ENCODE data around the gene UGT3A2.
"Not testable (repeated sequence)": the region's sequence is repeated elsewhere in the genome, so short reads cannot be mapped to it uniquely, and the experiment has no call there.

UGT3A2 gene

DNA sequence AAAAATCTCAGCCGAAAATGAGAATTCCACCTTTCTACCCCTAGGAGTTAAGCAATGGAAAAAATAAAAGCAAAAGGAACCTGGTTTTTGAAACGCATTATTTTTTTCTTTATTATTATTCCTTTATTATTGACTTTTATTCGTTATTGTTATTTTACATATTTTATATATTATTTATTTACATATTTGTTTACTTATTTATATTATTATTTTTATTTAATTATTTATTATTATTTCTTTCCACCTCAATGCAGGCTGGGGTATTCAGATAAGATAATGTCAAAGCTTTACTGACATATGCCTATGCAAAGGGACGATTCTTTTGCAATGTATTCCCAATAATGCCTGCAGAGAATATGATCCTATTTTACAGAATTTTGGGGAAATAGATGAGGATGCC is 16.7 kb downstream of the UGT3A2 start:
- DNase-seq, result no peak

DNA sequence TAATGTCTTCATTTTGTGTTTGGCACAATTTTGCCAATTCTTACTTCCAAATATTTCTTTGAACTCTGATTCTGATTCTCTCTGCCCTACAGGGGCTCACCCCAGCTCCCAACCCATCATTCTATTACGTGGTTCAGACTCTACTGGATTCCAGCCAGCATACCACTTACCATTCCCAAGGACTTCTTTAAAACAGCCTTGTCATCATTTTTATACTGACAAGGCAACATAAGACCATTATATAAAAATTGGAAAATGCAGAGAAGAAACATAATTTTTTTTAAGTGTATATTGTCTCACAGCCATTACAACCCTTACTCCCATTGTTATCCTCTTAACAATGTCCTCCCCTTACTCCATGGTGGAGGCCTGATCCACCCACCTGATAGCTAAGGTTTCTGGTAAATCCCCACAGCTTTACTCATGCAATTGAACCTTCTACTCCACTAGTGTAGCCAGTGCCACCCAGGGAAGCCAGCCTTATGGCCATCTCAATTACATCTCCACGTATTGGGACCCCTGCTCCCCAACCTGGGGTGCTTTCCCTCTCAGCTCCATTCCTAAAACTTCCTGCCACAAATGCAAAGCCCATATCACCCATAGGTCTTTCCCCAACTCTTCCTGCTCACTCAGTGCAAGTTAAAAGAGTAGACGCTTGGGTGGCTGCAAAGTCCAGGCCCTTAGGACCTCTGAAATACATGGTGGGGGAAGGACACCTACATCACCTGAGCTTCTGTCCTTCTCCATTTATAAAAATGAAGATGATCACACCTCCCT is 19.1 kb downstream of the UGT3A2 start:
- no peak for DNase-seq

DNA sequence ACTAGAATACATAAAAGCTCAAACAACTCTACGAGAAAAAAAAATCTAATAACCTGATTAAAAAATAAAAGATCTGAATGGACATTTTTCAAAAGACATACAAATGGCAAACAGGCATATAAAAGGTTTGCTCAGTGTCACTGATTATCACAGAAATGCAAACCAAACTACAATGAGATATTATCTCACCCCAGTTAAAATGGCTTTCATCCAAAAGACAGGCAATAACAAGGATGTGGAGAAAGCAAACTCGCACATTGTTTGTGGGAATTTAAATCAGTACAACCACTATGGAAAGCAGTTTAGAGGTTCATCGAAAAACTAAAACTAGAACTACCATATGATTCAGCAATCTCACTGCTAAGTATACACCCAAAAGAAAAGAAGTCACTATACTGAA is 20.8 kb downstream of the UGT3A2 start:
- no peak for DNase-seq

DNA sequence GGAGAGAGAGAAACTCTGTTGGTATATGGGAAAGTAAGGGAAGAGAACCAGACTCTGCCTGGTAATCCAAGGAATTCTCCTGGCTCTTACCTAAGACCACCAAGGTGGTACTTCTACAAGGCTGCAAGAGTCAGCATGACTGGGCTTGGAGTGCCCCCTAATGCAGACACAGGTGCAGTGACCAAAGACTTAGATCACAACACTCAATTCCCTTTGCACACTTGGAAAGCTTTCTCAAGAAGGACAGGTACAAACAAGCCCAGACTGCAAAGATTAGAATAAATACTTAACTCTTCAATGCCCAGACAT is 25.2 kb downstream of the UGT3A2 start:
- DNase-seq, result no peak

DNA sequence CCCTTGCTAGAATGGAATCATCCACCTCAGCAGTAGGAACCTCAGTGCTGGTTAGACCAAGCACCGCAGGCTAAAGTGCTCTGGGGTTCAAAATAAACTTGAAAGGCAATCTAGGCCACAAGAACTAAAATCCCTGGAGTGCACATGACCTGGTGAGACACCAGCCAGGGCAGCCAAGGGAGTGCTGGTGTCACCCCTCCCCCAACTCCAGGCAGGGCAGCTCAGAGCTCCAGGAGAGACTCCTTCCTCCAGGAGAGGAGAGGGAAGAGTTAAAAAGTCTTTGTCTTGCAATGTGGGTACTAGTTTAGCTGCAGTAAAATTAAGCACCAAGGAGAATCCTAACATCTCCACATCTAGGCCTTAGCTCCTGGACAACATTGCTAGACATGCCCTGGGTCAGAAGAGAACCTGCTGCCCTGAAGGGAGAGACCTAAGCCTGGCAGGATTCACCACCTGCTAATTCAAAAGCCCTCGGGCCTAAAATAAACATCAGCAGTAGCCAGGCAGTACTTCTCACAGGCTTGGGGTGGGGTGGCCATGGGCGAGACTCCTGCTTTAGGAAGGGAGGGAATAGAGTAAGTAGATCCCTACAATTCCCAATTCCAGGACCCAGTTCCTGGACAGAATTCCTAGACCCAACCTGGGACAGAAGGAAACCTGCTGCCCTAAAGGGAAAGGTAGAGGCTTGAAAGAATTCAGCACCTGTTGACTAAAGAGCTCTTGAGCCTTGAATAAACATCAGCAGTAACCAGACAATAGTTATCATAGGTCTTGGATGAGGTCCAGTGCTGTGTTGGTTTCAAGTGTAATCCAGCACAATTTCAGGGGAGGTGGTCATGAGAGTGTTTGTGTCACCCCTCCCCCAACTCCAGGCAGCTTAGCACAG is 25.8 kb downstream of the UGT3A2 start:
- DNase-seq, result no peak

DNA sequence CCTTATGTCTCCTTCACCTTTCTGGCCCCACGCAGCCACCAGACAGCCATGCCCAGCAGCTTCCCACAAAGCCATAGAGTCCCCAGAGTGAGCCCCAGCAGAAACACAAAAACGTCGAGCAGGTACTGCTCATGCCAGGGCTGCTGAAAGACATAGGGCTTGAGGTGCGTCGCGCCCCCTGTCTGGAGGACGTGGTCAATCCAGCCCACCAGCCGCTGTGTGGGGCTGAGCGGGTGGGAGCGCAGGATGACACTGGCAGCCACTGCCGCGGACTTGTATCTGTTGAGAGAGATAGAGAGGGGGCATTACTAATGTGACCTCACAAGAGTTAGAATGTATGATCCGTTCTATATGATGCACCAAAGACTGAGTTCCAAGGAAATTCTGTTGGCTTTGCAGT is 31.0 kb downstream of the UGT3A2 start:
- no peak for DNase-seq

DNA sequence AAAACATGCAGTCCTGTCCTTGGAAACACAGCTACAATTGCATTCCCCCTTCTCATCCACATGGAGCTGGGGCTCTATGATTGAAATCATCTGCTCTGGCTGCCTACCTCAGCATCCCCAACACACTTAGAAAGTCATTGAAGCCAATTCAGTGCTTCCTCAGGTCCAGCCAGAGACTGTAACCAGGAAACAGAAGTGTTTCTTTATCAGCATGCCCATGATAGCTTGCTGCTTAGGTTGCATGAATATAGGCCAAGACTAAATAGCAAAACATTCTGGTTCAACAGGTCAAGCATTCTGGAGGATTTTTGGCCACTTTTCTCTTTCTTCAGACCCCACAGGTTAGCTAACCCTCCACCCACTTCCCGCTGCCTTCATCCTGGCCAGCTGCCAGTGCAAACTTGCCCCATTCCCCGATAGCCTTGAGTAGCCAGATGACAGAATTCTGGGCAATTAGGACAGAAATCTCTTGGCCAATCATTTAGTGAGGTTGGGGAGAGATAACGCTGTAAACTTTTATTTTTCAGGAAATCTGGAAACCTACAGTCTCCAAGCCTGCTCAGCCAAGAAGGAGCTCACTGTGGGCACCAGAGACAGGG is 32.0 kb downstream of the UGT3A2 start:
- not testable (repeated sequence) for DNase-seq

DNA sequence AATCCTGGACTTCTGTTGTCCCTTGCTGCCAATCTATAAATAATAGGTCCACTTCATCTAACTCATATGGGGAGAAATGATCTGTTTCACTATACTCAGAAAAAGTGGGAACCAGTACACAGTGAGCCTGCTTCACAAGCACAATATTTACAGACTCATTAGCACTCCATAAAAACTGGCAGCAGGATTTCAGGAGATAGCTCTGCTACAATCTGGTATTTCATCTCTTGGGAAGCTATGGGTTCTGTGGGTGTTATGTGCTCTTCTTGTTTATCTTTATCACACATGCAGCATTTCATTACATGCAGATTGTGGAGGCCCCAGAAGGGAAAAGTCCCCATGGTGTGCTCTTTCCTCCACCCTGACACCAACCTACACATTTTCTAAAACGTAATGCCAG is 33.2 kb downstream of the UGT3A2 start:
- DNase-seq, result no peak

DNA sequence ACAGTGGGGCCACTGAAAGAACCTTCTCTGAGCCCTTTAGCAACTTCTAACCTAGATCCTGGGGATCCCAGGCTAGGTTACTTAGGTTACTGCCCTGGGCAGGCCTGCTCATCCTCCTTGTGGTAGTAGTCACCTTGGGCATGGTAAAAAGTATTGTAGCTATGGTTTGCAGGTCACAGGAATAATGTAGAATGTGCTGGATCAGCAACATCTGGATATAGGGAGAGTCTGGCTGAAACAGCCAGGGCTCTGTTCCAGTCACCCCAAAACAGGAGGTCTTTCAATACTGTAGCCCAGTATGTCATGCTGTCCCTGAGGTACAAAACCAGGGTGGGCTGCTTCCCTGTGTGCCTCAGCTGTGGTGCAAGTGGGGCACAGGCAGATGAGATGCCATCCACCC is 33.6 kb downstream of the UGT3A2 start:
- no peak for DNase-seq

DNA sequence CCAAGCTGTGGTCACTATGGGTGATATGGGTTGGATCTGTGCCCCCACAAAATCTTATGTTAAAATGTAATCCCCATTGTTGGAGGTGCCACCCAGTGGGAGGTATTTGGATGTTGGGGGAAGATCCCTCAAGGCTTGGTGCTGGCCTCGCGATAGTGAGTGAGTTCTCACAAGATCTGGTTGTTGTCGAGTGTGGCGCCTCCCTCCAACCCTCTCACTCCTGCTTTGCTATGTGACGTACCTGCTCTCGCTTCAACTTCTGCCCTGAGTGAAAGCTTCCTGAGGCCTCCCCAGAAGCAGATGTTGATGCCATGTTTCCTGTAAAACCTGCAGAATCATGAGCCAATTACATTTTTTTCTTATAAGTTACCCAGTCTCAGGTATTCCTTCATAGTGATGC is 35.5 kb downstream of the UGT3A2 start:
- no peak for DNase-seq

DNA sequence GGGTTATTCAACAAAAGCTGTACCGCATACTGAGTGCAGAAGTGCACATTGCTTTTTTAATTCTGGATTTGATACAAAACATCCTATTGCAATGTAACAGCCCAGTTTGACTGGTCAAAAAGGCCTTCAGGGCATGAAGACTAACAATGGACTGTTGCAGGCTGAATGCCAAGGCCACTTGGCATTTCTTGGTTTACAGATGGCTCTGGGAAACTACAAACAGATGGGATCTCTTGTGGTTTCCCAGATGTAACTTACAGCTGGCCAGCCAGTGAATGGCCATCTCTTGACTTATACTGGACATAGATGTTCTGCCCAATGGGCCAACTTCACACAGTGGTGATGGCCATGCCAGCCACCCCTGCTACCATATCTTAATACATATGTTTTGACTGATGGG is 36.8 kb downstream of the UGT3A2 start:
- DNase-seq, result no peak

DNA sequence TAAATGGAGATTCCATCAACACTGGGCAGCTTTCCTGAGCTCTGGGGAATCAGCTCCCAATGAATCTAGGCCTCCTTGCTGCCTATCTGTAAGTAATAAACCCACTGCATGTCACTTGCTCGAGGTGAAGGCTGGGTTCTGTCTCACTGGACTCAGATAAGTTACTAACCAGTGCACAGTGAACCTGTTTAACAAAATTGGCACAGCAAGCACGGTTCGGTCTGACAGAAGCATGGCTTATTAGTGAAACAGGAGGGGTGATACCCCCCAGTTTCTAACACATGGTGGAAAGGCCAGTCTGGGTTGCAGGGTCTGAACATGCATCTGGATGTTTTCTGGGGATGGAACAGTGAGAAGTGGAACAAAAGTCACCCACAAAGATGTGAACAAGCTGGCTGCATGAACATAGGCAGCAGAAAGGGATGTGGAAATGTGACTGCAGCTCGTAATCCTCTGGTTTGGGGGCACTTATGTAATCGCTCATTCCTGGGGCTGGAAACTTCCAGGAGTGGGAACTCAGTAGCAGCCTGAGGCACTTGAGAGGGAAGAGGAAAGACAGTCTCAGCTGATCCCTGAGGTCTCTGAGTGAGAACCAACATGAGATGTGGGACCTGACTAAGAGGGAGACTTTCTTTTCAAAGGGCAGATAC is 37.7 kb downstream of the UGT3A2 start:
- DNase-seq, result no peak

DNA sequence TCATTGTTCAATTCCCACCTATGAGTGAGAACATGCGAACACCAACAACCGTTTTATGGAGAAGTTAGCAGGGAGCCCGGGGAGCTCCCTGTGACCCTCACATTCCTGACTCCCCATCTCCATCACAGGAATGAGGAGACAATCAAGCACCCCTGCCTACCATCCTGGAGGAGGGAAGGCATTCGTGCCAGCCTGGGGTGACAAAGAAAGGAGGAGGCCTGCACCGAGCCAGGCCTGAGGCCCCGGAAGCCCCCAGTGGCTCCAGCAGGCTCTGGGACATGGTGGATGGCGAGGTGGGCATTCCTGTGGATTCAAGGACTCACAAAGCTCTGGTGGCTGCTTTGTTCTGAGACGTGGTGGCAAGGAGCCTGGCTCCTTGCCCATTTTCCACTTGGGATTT is 39.0 kb downstream of the UGT3A2 start:
- no peak for DNase-seq

DNA sequence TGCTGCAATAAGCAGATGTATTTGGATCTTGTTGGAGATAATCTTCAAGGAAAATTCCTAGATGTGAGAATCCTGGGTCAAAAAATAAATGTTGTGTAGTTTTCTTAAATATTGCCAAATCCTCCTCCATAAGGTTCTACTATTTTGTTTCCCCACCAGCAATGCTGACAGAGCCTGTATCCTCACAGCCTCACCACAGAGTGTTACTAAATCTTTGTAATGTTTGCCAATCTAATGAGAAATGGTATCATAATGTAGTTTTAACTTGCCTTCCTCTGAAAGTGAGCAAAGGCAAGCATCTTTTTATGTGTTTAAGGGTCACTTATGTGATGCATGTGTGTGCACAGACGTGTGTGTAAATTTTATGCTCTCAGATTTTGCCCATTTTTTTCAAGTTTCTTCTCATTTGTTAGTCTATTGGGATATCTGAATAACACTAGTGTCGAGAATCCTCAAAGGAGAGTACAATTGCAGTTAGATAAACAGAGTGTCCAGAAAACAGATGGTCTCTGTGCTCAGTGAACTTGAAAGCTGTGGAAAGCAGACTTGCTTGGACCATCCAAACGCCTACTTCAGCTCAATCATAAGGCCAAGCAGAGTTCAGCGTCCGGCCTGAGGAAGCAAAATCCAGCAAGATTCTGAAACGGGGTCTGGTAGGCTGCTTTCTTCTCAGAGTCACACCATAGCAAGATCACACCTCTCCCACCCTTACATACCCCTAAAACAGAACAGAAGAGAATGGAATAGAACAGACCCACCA is 39.8 kb downstream of the UGT3A2 start:
- no peak for DNase-seq

DNA sequence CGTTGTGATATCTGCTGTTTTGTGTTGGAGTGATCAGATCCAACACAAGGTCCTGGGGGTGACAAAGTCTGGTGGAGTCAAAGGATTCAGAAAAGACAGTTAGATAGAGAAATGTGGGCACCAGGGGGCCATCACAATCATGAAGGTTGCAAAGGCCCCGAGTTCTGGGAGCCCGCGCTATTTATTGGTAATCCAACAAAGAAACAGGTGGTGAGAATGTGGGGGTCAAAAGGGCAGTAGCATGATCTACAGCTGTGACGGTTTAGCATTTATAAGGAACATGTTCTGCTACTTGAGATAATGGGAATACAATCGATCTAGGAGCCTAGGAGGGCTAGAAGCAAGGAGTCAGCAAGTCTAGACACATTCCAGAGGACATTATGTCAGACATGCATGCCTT is 44.4 kb downstream of the UGT3A2 start:
- not testable (repeated sequence) for DNase-seq

DNA sequence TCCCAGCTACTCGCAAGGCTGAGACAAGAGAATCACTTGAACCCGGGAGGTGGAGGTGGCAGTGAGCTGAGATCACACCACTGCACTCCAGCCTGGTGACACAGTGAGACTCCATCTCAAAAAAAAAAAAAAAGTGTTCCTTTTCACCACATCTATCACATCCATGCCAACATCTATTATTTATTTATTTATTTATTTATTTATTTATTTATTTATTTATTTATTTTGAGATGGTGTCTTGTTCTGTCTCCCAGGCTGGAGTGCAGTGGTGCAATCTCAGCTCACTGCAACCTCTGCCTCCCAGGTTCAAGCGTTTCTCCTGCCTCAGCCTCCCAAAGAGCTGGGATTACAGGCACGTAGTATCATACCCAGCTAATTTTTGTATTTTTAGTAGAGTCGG is 47.1 kb downstream of the UGT3A2 start:
- not testable (repeated sequence) for DNase-seq

DNA sequence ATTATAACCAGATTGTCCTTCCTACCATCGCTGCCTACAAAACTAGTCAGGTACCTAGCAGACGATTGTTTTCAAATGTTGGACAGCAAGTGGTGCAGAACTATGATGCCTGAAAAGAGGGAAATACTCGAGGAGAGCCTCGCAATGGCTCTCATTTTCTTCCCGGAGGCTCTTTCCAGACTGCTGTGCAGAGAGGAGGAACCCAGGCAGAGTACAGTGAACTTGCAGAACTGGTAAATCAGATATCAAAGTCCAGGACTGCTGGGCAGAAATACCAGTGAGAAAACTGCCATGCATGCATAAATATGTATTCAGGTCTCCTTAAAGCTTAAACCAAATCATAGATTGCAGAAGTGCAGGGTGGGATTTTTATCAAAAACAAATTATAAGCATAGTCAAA is 49.1 kb downstream of the UGT3A2 start:
- no peak for DNase-seq

DNA sequence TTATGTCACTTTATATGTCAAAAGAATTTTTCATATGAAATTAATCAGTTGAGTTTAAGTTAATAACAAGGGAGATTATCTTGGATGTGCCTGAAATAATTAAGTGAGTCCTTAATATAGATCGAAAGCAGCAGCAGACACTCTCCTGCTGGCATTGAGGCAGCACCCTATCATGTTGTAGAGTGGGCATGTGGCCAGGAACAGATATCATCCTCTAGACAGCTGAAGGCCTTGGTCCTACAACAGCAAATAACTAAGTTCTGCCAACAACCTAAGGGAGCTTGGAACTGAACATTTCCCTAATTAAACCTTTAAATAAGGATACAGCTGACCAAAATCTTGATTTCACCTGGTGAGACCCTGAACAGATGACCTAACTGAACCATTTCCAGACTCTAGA is 49.7 kb downstream of the UGT3A2 start:
- no peak for DNase-seq

DNA sequence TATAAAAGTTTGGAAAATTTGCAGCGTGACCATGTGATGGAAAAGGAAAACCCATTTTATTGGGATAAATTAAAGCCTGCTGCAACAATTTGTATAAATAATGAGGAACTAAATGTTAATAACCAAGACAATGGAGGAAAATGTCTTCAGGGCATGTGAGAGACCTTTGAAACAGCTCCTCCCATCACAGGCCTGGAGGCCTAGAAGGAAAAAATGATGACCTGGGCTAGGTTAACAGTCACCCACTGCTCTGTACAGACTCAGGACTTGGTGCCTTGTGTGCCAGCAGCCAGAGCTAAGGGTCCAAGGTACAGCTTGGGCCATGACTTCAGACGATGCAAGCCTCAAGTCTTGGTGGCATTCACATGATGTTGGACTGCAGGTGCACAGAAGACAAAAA is 53.5 kb downstream of the UGT3A2 start:
- DNase-seq, result no peak

DNA sequence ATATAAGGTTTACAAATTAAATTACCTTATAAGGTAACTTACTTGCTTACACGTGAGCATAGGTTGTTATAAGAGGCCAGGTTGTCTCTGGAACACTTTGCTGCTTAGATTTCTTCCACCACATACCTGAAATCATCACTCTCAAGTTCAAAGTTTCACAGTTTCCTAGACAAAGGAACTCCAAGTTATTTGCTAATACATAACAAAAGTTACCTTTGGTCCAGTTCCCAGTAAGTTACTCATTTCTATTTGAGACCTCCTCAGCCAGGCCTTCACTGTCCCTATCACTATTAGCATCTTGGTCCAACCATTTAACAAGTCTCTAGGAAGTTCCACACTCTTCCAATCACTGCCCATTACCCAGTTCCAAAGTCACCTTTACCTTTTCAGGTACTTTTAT is 57.0 kb downstream of the UGT3A2 start:
- no peak for DNase-seq

DNA sequence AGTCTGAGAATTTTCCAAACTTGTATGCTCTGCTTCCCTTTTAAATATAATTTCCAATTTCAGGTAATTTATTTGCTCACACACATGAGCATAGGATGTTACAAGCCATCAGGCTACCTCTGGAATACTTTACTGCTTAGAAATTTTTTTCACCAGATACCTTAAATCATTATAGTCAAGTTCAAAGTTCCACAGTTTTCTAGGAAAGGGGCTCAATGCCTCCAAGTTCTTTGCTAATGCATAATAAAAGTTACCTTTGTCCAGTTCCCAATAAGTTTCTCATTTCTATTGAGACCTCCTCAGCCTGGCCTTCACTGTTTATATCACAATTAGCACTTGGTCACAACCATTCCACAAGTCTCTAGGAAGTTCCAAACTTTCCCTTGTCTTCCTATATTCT is 59.3 kb downstream of the UGT3A2 start:
- DNase-seq, result no peak

DNA sequence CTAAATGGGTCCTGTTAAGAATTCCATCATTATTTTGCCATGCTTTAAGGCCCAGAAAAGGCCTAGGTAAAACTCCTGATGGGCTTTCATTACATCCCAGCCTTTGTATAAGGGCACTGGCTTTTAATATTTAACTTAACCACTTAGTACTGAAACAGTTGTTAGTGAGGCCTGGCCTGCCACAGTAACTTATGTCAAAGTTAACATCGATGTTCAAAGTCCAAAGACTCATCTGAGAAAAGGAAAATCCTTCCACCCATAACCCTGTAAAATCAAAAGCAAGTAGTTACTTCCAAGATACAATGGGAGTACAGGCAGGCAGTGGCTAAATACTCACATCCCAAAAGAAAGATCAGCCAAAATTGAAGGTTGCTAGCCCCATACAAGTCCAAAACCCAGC is 60.5 kb downstream of the UGT3A2 start:
- no peak for DNase-seq

DNA sequence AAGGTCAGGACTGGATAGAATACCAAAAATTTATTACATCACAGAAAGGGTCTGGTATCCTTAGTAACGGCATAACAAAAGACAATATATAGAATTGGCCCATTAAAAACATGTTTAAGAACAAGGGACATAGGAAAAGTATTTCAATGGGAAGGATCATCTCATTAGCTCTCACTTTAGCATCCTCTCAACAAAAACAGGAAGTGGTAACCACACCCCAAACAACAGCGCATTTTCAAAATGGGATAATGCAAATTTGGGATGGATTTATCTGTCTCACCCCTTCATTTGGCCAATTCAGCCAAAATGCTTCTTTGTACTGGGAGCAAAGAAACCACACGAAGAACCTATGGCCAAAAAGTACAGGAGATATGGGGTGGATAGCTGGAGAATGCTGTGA is 65.7 kb downstream of the UGT3A2 start:
- no peak for DNase-seq
